ENCODE measurements around the gene TP53RK. TPM values are rescaled to one million over a fixed set of nuclear protein-coding genes. Genes with fewer than 3 reads are reported as not detected.

TP53RK gene
- total and polyA plus RNA-seq, 7 experiments from 2014 or later: 4.4 to 27.7 (median 16.2) TPM

DNA sequence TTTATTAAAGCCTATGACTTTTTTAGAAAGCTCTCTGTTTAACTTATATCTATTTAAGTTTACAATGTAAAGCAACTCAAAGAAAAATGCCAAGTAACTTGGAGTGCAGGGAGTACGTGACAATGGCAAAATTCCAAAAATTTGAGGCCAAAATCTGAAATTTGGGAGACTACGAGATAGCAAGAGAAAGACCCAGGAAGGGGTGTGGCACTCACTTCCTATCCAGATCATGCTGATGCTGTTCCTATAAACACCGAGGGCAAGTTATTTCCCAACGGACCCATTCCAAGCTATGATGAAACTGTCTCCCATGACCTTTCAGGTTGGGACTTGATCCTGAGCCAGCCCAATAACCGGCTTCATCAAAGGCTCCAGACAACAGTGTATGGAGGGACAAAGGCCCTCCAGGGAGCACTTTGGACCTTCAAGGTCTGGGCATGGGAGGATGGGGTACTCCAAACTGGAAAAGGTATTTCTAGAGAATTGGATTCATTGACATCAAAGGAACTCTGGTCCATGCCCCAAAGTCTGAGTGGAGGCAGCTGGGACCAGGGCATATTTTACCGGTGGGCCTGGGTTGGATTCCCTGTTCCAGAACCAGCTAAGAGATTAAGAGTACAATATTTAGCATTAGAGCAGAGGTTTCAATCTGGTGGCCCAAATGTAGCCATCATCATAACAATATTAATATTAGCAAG lies 22.3 kb downstream of the TP53RK start:
- no peak overlapping the region for H3K4me3 ChIP-seq (ENCODE audit: low read length)
- ChIA-PET CTCF (no interaction called here), POLR2A (no interaction called here)
- no peak for DNase-seq
- H3K36me3 ChIP-seq (ENCODE audit: control insufficient read depth in 2 of 3, insufficient read depth in 3 of 3, low read length in 3 of 3): no peaks in the 10 kb centered on the region
- Mint-ChIP-seq H3K4me3 (no peak overlapping the region), H3K27ac (no peak overlapping the region), H3K9me3 (peaks cover 4 to 24% (median 12%) of the 10 kb centered on the region in 11 donors), H3K27me3 (peaks cover 0 to 2% (median 0%) of the 10 kb centered on the region in 5 donors), H3K4me1 (no peaks in the 10 kb centered on the region), H3K36me3 (peaks cover 0 to 37% (median 21%) of the 10 kb centered on the region in 5 donors)
- no peak for ATAC-seq
- peaks cover 0 to 12% (median 0%) of the 10 kb centered on the region in 3 experiments for H3K9me3 ChIP-seq (ENCODE audit: control insufficient read depth in 2 of 3, low read length in 3 of 3)
- no peaks in the 10 kb centered on the region for H3K4me1 ChIP-seq (ENCODE audit: control insufficient read depth in 2 of 2, insufficient read depth in 2 of 2, low read length in 2 of 2)
- intact Hi-C loops (cut with micrococcal nuclease): no loop called here
- no peak overlapping the region for H3K27ac ChIP-seq (ENCODE audit: low read depth, low read length)
- no peaks in the 10 kb centered on the region for H3K27me3 ChIP-seq (ENCODE audit: control insufficient read depth in 2 of 2, insufficient read depth in 2 of 2, low read length in 2 of 2)

DNA sequence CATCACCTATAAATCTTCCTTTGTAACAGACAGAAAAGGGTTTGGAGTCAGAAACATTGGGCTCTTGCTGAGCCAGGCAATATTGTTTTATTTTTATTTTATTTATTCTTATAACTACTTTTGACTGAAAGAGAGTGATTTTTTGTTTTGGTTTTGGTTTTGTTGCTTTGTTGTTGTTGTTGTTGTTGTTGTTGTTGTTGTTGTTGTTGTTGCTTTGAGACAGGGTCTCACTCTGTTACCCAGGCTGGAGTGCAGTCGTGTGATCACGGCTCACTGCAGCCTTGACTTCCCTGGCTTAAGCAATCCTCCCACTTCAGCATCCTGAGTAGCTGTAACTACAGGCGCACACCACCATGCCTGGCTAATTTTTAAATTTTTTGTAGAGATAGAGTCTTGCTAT lies 22.9 kb downstream of the TP53RK start:
- Histone ChIP-seq H3K4me1 (ENCODE audit: control insufficient read depth in 2 of 2, insufficient read depth in 2 of 2, low read length in 2 of 2) (no peaks in the 10 kb centered on the region), H3K27me3 (ENCODE audit: control insufficient read depth in 2 of 2, insufficient read depth in 2 of 2, low read length in 2 of 2) (no peaks in the 10 kb centered on the region), H3K4me3 (ENCODE audit: low read length) (no peak overlapping the region), H3K9me3 (ENCODE audit: control insufficient read depth in 2 of 3, low read length in 3 of 3) (peaks cover 0 to 12% (median 0%) of the 10 kb centered on the region in 3 experiments), H3K36me3 (ENCODE audit: control insufficient read depth in 2 of 3, insufficient read depth in 3 of 3, low read length in 3 of 3) (no peaks in the 10 kb centered on the region), H3K27ac (ENCODE audit: low read depth, low read length) (no peak overlapping the region)
- intact Hi-C loops (cut with micrococcal nuclease): no loop called here
- H3K36me3 Mint-ChIP-seq: peaks cover 0 to 38% (median 17%) of the 10 kb centered on the region in 5 donors
- peaks cover 2 to 22% (median 11%) of the 10 kb centered on the region in 11 donors for H3K9me3 Mint-ChIP-seq
- POLR2A ChIA-PET: no interaction called here
- H3K4me3 Mint-ChIP-seq: no peak overlapping the region
- DNase-seq (no peak), ATAC-seq (no peak)
- no peak overlapping the region for H3K27ac Mint-ChIP-seq
- H3K27me3 Mint-ChIP-seq: peaks cover 0 to 2% (median 0%) of the 10 kb centered on the region in 5 donors
- CTCF ChIA-PET: no interaction called here
- H3K4me1 Mint-ChIP-seq: no peaks in the 10 kb centered on the region

GRCh38 chr20:46665602-46666001 lies 23.6 kb downstream of the TP53RK start:
- H3K27ac ChIP-seq (ENCODE audit: low read depth, low read length): no peak overlapping the region
- no peaks in the 10 kb centered on the region for H3K4me1 ChIP-seq (ENCODE audit: control insufficient read depth in 2 of 2, insufficient read depth in 2 of 2, low read length in 2 of 2)
- CTCF ChIA-PET: no interaction called here
- H3K27ac Mint-ChIP-seq: no peak overlapping the region
- H3K4me1 Mint-ChIP-seq: no peaks in the 10 kb centered on the region
- H3K27me3 ChIP-seq (ENCODE audit: control insufficient read depth in 2 of 2, insufficient read depth in 2 of 2, low read length in 2 of 2): no peaks in the 10 kb centered on the region
- peaks cover 0 to 3% (median 0%) of the 10 kb centered on the region in 5 donors for H3K27me3 Mint-ChIP-seq
- peaks cover 0 to 34% (median 15%) of the 10 kb centered on the region in 5 donors for H3K36me3 Mint-ChIP-seq
- ATAC-seq: no peak
- no peak overlapping the region for H3K4me3 ChIP-seq (ENCODE audit: low read length)
- no peak overlapping the region for H3K4me3 Mint-ChIP-seq
- POLR2A ChIA-PET: interaction anchor here (0.6 kb wide), 1 partner anchor 243 kb away, joined by 3 read pairs; no protein-coding TSS in a partner anchor
- DNase-seq: no peak
- peaks cover 0 to 5% (median 0%) of the 10 kb centered on the region in 3 experiments for H3K9me3 ChIP-seq (ENCODE audit: control insufficient read depth in 2 of 3, low read length in 3 of 3)
- H3K36me3 ChIP-seq (ENCODE audit: control insufficient read depth in 2 of 3, insufficient read depth in 3 of 3, low read length in 3 of 3): no peaks in the 10 kb centered on the region
- intact Hi-C loops (cut with micrococcal nuclease): no loop called here
- peaks cover 2 to 18% (median 5%) of the 10 kb centered on the region in 11 donors for H3K9me3 Mint-ChIP-seq

GRCh38 chr20:46663531-46663930 lies 25.7 kb downstream of the TP53RK start:
- DNase-seq (no peak), ATAC-seq (no peak)
- CTCF ChIA-PET: interaction anchor here (0.6 kb wide), 1 partner anchor 729 kb away, joined by 6 read pairs; no protein-coding TSS in a partner anchor
- H3K27ac ChIP-seq (ENCODE audit: low read depth, low read length): no peak overlapping the region
- no peak overlapping the region for H3K4me3 Mint-ChIP-seq
- no peaks in the 10 kb centered on the region for H3K4me1 ChIP-seq (ENCODE audit: control insufficient read depth in 2 of 2, insufficient read depth in 2 of 2, low read length in 2 of 2)
- peaks cover 0 to 22% (median 11%) of the 10 kb centered on the region in 5 donors for H3K36me3 Mint-ChIP-seq
- peaks cover 0 to 9% (median 0%) of the 10 kb centered on the region in 5 donors for H3K27me3 Mint-ChIP-seq
- no peaks in the 10 kb centered on the region for H3K9me3 ChIP-seq (ENCODE audit: control insufficient read depth in 2 of 3, low read length in 3 of 3)
- no peak overlapping the region for H3K4me3 ChIP-seq (ENCODE audit: low read length)
- no peak overlapping the region for H3K27ac Mint-ChIP-seq
- no peaks in the 10 kb centered on the region for H3K36me3 ChIP-seq (ENCODE audit: control insufficient read depth in 2 of 3, insufficient read depth in 3 of 3, low read length in 3 of 3)
- H3K27me3 ChIP-seq (ENCODE audit: control insufficient read depth in 2 of 2, insufficient read depth in 2 of 2, low read length in 2 of 2): no peaks in the 10 kb centered on the region
- POLR2A ChIA-PET: no interaction called here
- intact Hi-C loops (cut with micrococcal nuclease): no loop called here
- H3K4me1 Mint-ChIP-seq: no peaks in the 10 kb centered on the region
- peaks cover 0 to 6% (median 0%) of the 10 kb centered on the region in 11 donors for H3K9me3 Mint-ChIP-seq

DNA sequence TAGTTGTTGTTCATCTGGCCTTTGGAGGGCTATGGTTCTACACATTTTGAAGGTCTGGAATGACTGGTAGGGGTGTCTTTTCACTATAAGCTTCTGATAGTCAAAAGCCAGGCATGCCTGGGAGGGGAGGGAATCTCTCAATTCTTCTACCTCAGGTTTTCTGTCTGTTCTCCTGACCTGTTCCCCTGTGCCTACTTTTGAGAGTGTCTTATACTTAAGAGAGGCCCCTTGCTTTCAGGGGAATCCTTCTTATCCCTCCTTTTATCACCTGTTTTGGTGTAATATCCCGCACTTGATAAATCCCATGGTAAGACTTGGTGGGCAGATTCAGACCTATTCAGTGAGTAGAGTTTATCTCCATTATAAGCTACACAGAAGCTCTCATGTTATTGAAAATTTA lies 27.6 kb downstream of the TP53RK start:
- Mint-ChIP-seq H3K27ac (no peak overlapping the region), H3K36me3 (peaks cover 0 to 17% (median 6%) of the 10 kb centered on the region in 5 donors), H3K9me3 (peaks cover 0 to 7% (median 0%) of the 10 kb centered on the region in 11 donors), H3K4me3 (no peak overlapping the region), H3K27me3 (peaks cover 0 to 9% (median 0%) of the 10 kb centered on the region in 5 donors), H3K4me1 (no peaks in the 10 kb centered on the region)
- H3K27me3 ChIP-seq (ENCODE audit: control insufficient read depth in 2 of 2, insufficient read depth in 2 of 2, low read length in 2 of 2): no peaks in the 10 kb centered on the region
- no peak for ATAC-seq
- no peaks in the 10 kb centered on the region for H3K36me3 ChIP-seq (ENCODE audit: control insufficient read depth in 2 of 3, insufficient read depth in 3 of 3, low read length in 3 of 3)
- ChIA-PET CTCF (no interaction called here), POLR2A (no interaction called here)
- no peak for DNase-seq
- intact Hi-C loops (cut with micrococcal nuclease): no loop called here
- H3K27ac ChIP-seq (ENCODE audit: low read depth, low read length): no peak overlapping the region
- H3K9me3 ChIP-seq (ENCODE audit: control insufficient read depth in 2 of 3, low read length in 3 of 3): no peaks in the 10 kb centered on the region
- H3K4me3 ChIP-seq (ENCODE audit: low read length): no peak overlapping the region
- H3K4me1 ChIP-seq (ENCODE audit: control insufficient read depth in 2 of 2, insufficient read depth in 2 of 2, low read length in 2 of 2): no peaks in the 10 kb centered on the region

DNA sequence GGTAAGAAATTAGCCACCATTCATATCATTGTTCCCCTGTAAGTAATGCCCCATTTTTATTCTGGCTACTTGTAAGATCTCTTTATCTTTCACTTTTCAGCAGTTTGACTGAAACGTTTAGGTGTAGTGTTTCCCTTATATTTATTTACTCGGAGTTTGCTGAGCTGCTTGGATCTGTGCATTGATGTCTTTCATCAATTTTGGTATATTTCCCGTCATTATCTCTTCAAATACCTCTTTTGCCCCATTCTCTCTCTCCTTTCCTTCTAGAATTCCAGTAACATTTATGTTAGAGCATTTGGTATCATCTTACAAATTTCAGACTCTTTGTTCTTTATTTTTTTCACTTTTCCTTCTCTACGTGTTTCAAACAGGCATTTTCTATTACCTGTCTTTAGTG lies 28.8 kb downstream of the TP53RK start:
- no peaks in the 10 kb centered on the region for H3K36me3 ChIP-seq (ENCODE audit: control insufficient read depth in 2 of 3, insufficient read depth in 3 of 3, low read length in 3 of 3)
- Mint-ChIP-seq H3K27ac (no peak overlapping the region), H3K36me3 (peaks cover 0 to 13% (median 6%) of the 10 kb centered on the region in 5 donors), H3K27me3 (peaks cover 0 to 9% (median 0%) of the 10 kb centered on the region in 5 donors), H3K4me3 (no peak overlapping the region), H3K4me1 (no peaks in the 10 kb centered on the region), H3K9me3 (peaks cover 0 to 7% (median 0%) of the 10 kb centered on the region in 11 donors)
- H3K27ac ChIP-seq (ENCODE audit: low read depth, low read length): no peak overlapping the region
- POLR2A ChIA-PET: no interaction called here
- DNase-seq (no peak), ATAC-seq (no peak)
- CTCF ChIA-PET: no interaction called here
- intact Hi-C loops (cut with micrococcal nuclease): no loop called here
- no peaks in the 10 kb centered on the region for H3K9me3 ChIP-seq (ENCODE audit: control insufficient read depth in 2 of 3, low read length in 3 of 3)
- H3K27me3 ChIP-seq (ENCODE audit: control insufficient read depth in 2 of 2, insufficient read depth in 2 of 2, low read length in 2 of 2): no peaks in the 10 kb centered on the region
- H3K4me3 ChIP-seq (ENCODE audit: low read length): no peak overlapping the region
- no peaks in the 10 kb centered on the region for H3K4me1 ChIP-seq (ENCODE audit: control insufficient read depth in 2 of 2, insufficient read depth in 2 of 2, low read length in 2 of 2)

GRCh38 chr20:46657618-46658017 lies 31.6 kb downstream of the TP53RK start:
- peaks cover 0 to 11% (median 5%) of the 10 kb centered on the region in 5 donors for H3K36me3 Mint-ChIP-seq
- peaks cover 0 to 12% (median 1%) of the 10 kb centered on the region in 11 donors for H3K9me3 Mint-ChIP-seq
- Histone ChIP-seq H3K27me3 (ENCODE audit: control insufficient read depth in 2 of 2, insufficient read depth in 2 of 2, low read length in 2 of 2) (no peaks in the 10 kb centered on the region), H3K9me3 (ENCODE audit: control insufficient read depth in 2 of 3, low read length in 3 of 3) (no peaks in the 10 kb centered on the region), H3K27ac (ENCODE audit: low read depth, low read length) (no peak overlapping the region), H3K4me1 (ENCODE audit: control insufficient read depth in 2 of 2, insufficient read depth in 2 of 2, low read length in 2 of 2) (no peaks in the 10 kb centered on the region), H3K4me3 (ENCODE audit: low read length) (no peak overlapping the region), H3K36me3 (ENCODE audit: control insufficient read depth in 2 of 3, insufficient read depth in 3 of 3, low read length in 3 of 3) (no peaks in the 10 kb centered on the region)
- ChIA-PET POLR2A (no interaction called here), CTCF (no interaction called here)
- DNase-seq (no peak), ATAC-seq (no peak)
- H3K4me1 Mint-ChIP-seq: no peaks in the 10 kb centered on the region
- no peak overlapping the region for H3K4me3 Mint-ChIP-seq
- no peak overlapping the region for H3K27ac Mint-ChIP-seq
- H3K27me3 Mint-ChIP-seq: peaks cover 10 to 26% (median 12%) of the 10 kb centered on the region in 5 donors
- intact Hi-C loops (cut with micrococcal nuclease): no loop called here
